ENCODE data around the gene TBXA2R.
A peak's percentile ranks its signal among the peaks of the same experiment; 100 is the strongest.
"Not testable (repeated sequence)": the region's sequence is repeated elsewhere in the genome, so short reads cannot be mapped to it uniquely, and the experiment has no call there.

Gene TBXA2R

GRCh38 chr19:3572132-3572854 is 34.4 kb downstream of the TBXA2R start:
- Histone ChIP-seq H2AFZ (ENCODE audit: low read depth, low read length, severe bottlenecking) (peak overlapping the region; percentile 71), H3K27ac (ENCODE audit: low read depth, low read length) (no peak overlapping the region), H3K4me3 (ENCODE audit: insufficient read depth, low read length, poor library complexity, severe bottlenecking) (peak overlapping the region; percentile 50), H3K27me3 (ENCODE audit: low read length) (no peaks in the 10 kb centered on the region), H3K9ac (ENCODE audit: low read length) (peak overlapping the region; percentile 45), H3K36me3 (ENCODE audit: low read length) (no peaks in the 10 kb centered on the region), H4K20me1 (ENCODE audit: low read depth, low read length) (no peaks in the 10 kb centered on the region), H3K4me2 (ENCODE audit: low read depth, low read length, poor library complexity, severe bottlenecking) (peak overlapping the region; percentile 83), H3K9me2 (replicated peaks; ENCODE audit: insufficient read depth, low read length) (no peaks in the 10 kb centered on the region), H3F3A (ENCODE audit: insufficient read depth) (no peaks in the 10 kb centered on the region), H3K79me2 (ENCODE audit: insufficient read depth, low read length) (no peaks in the 10 kb centered on the region), H3K9me3 (ENCODE audit: insufficient read depth, low read length) (no peaks in the 10 kb centered on the region)
- no peak for TF ChIP-seq CTCF (IDR thresholded peaks at IDR 0.05; ENCODE audit: insufficient read depth, low read length, poor library complexity, severe bottlenecking)
- no peak for TF ChIP-seq EZH2phosphoT487 (conservative IDR thresholded peaks at IDR 0.05; ENCODE audit: low read length)

GRCh38 chr19:3570606-3571011 is 36.1 kb downstream of the TBXA2R start:
- H3F3A ChIP-seq (ENCODE audit: insufficient read depth) = no peaks in the 10 kb centered on the region
- no peaks in the 10 kb centered on the region for H4K20me1 ChIP-seq (ENCODE audit: low read depth, low read length)
- H3K9me3 ChIP-seq (ENCODE audit: insufficient read depth, low read length) = no peaks in the 10 kb centered on the region
- H3K27me3 ChIP-seq (ENCODE audit: low read length) = no peaks in the 10 kb centered on the region
- H3K9me2 ChIP-seq (replicated peaks; ENCODE audit: insufficient read depth, low read length) = no peaks in the 10 kb centered on the region
- H2AFZ ChIP-seq (ENCODE audit: low read depth, low read length, severe bottlenecking) = no peak overlapping the region
- H3K27ac ChIP-seq (ENCODE audit: low read depth, low read length) = no peak overlapping the region
- no peak overlapping the region for H3K4me2 ChIP-seq (ENCODE audit: low read depth, low read length, poor library complexity, severe bottlenecking)
- H3K9ac ChIP-seq (ENCODE audit: low read length) = no peak overlapping the region
- no peak overlapping the region for H3K4me3 ChIP-seq (ENCODE audit: insufficient read depth, low read length, poor library complexity, severe bottlenecking)
- no peak for TF ChIP-seq CTCF (IDR thresholded peaks at IDR 0.05; ENCODE audit: insufficient read depth, low read length, poor library complexity, severe bottlenecking)
- TF ChIP-seq EZH2phosphoT487 (conservative IDR thresholded peaks at IDR 0.05; ENCODE audit: low read length) = no peak
- H3K36me3 ChIP-seq (ENCODE audit: low read length) = no peaks in the 10 kb centered on the region
- no peaks in the 10 kb centered on the region for H3K79me2 ChIP-seq (ENCODE audit: insufficient read depth, low read length)

GRCh38 chr19:3570042-3570441 is 36.6 kb downstream of the TBXA2R start:
- not testable (repeated sequence) for H3K27me3 ChIP-seq (ENCODE audit: low read length); H3K9ac ChIP-seq (ENCODE audit: low read length); H3K9me3 ChIP-seq (ENCODE audit: insufficient read depth, low read length); H4K20me1 ChIP-seq (ENCODE audit: low read depth, low read length); H3K27ac ChIP-seq (ENCODE audit: low read depth, low read length); H3K36me3 ChIP-seq (ENCODE audit: low read length); H3K4me3 ChIP-seq (ENCODE audit: insufficient read depth, low read length, poor library complexity, severe bottlenecking); H3K4me2 ChIP-seq (ENCODE audit: low read depth, low read length, poor library complexity, severe bottlenecking); H3F3A ChIP-seq (ENCODE audit: insufficient read depth); H3K79me2 ChIP-seq (ENCODE audit: insufficient read depth, low read length); H2AFZ ChIP-seq (ENCODE audit: low read depth, low read length, severe bottlenecking); H3K9me2 ChIP-seq (replicated peaks; ENCODE audit: insufficient read depth, low read length)

- no peak overlapping the region for H2AFZ ChIP-seq (ENCODE audit: low read depth, low read length, severe bottlenecking)
- H3K27me3 ChIP-seq (ENCODE audit: low read length) = no peaks in the 10 kb centered on the region
- H3K4me3 ChIP-seq (ENCODE audit: insufficient read depth, low read length, poor library complexity, severe bottlenecking) = no peak overlapping the region
- H4K20me1 ChIP-seq (ENCODE audit: low read depth, low read length) = no peaks in the 10 kb centered on the region
- TF ChIP-seq CTCF (IDR thresholded peaks at IDR 0.05; ENCODE audit: insufficient read depth, low read length, poor library complexity, severe bottlenecking) (no peak), EZH2phosphoT487 (conservative IDR thresholded peaks at IDR 0.05; ENCODE audit: low read length) (no peak)
- H3K9me2 ChIP-seq (replicated peaks; ENCODE audit: insufficient read depth, low read length) = no peaks in the 10 kb centered on the region
- H3K36me3 ChIP-seq (ENCODE audit: low read length) = no peaks in the 10 kb centered on the region
- H3K27ac ChIP-seq (ENCODE audit: low read depth, low read length) = no peak overlapping the region
- H3K9me3 ChIP-seq (ENCODE audit: insufficient read depth, low read length) = no peaks in the 10 kb centered on the region
- H3K9ac ChIP-seq (ENCODE audit: low read length) = no peak overlapping the region
- H3F3A ChIP-seq (ENCODE audit: insufficient read depth) = no peaks in the 10 kb centered on the region
- no peaks in the 10 kb centered on the region for H3K79me2 ChIP-seq (ENCODE audit: insufficient read depth, low read length)
- no peak overlapping the region for H3K4me2 ChIP-seq (ENCODE audit: low read depth, low read length, poor library complexity, severe bottlenecking)
Observed at GRCh38 chr19:3565139-3565538, 41.5 kb downstream of the TBXA2R start.

Data from SU-DHL-6 (cell line).